Measurements from ENCODE around the gene PAIP2B. TPM values are rescaled to one million over a fixed set of nuclear protein-coding genes. Genes with fewer than 3 reads are reported as not detected.

Gene PAIP2B
- total and polyA plus RNA-seq, 9 donors, result 3.3 to 6.2 (median 4.0) TPM

DNA sequence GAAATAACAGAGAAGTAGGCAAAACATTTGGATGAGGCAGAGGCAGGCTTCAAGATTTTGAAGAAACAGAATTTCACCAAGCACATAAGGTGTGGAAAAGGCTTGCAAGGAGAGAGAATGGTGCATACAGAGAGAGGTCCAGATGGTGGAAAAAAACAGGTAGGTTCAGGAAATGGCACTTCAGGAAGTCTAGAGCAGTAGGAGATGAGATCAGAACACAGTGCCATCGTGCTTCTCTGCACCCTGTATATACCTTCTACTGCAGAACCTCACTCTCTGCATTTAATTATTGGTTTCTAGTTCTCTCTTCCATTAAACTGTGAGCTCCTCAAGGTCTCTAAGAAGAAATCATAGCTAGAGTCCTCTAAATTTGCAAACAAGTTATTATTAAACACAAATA is 2.4 kb downstream of the PAIP2B start:
- DNase-seq, result no peak
- Histone ChIP-seq H3K36me3 (ENCODE audit: control insufficient read depth, insufficient read depth, low read length) (no peaks in the 10 kb centered on the region), H3K27me3 (ENCODE audit: control insufficient read depth, insufficient read depth, low read length) (no peaks in the 10 kb centered on the region), H3K27ac (ENCODE audit: low read length) (no peak overlapping the region), H3K4me1 (ENCODE audit: control insufficient read depth, insufficient read depth, low read length) (peaks cover 9% of the 10 kb centered on the region), H3K4me3 (ENCODE audit: low read length) (no peak overlapping the region), H3K9me3 (replicated peaks; ENCODE audit: control insufficient read depth, low read depth, low read length) (no peaks in the 10 kb centered on the region)
- no CpG with 5 or more reads among the region's 1 CpG for WGBS (ENCODE audit: insufficient coverage)

DNA sequence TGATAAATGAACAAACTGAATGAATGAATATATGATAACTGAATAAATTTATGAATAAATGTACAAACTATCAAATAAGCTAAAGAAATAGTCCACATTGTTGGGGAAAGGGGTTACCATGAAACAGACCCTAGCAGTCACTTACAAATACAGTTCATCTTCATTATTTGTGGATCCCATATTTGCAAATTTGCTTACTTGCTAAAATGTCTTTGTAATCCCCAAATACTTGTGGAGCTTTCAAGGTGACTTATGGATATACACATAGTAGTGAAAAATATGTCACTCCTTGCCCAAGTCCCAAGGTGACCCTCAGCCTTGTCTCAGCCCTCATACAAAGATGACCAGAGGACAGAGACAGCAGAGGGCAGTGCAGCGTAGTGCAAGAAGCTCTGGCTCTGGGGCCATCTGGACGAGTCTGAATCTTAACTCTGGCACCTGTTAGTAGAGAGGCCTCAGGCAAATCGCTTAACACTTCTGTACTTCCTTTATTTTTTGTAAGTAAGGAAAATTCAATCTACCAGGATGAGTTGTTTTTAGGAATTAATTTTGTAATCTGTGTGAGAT is 3.1 kb downstream of the PAIP2B start:
- no CpG with 5 or more reads among the region's 3 CpGs for WGBS (ENCODE audit: insufficient coverage)
- peak; percentile 83 for DNase-seq
- no peak overlapping the region for H3K27ac ChIP-seq (ENCODE audit: low read length)
- H3K27me3 ChIP-seq (ENCODE audit: control insufficient read depth, insufficient read depth, low read length), result no peaks in the 10 kb centered on the region
- no peaks in the 10 kb centered on the region for H3K36me3 ChIP-seq (ENCODE audit: control insufficient read depth, insufficient read depth, low read length)
- H3K4me3 ChIP-seq (ENCODE audit: low read length), result no peak overlapping the region
- H3K4me1 ChIP-seq (ENCODE audit: control insufficient read depth, insufficient read depth, low read length), result peaks cover 9% of the 10 kb centered on the region
- no peaks in the 10 kb centered on the region for H3K9me3 ChIP-seq (replicated peaks; ENCODE audit: control insufficient read depth, low read depth, low read length)

DNA sequence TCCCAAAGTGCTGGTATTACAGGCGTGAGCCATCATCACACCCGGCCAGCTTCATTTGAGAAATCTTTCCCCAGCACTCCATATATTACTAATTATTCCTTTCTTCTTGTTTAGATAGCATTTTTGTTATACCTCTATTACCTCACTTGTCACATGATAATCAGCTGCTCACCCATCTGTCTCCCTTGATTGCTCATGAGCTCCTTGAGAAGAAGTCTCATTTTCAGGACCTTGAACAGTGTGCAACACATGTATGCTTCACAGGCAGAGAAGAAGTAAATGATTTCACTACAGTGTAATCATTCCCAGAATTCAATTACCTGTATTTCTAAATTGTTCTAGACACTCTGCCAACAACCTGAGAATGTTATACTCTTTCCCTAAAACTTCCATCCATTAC is 6.2 kb downstream of the PAIP2B start:
- 80% methylated on average over 1 of the region's 2 CpGs for WGBS (ENCODE audit: insufficient coverage)
- H3K36me3 ChIP-seq (ENCODE audit: control insufficient read depth, insufficient read depth, low read length), result no peaks in the 10 kb centered on the region
- no peak overlapping the region for H3K4me3 ChIP-seq (ENCODE audit: low read length)
- H3K27ac ChIP-seq (ENCODE audit: low read length), result no peak overlapping the region
- DNase-seq, result no peak
- H3K9me3 ChIP-seq (replicated peaks; ENCODE audit: control insufficient read depth, low read depth, low read length), result no peaks in the 10 kb centered on the region
- no peaks in the 10 kb centered on the region for H3K27me3 ChIP-seq (ENCODE audit: control insufficient read depth, insufficient read depth, low read length)
- H3K4me1 ChIP-seq (ENCODE audit: control insufficient read depth, insufficient read depth, low read length), result no peaks in the 10 kb centered on the region

DNA sequence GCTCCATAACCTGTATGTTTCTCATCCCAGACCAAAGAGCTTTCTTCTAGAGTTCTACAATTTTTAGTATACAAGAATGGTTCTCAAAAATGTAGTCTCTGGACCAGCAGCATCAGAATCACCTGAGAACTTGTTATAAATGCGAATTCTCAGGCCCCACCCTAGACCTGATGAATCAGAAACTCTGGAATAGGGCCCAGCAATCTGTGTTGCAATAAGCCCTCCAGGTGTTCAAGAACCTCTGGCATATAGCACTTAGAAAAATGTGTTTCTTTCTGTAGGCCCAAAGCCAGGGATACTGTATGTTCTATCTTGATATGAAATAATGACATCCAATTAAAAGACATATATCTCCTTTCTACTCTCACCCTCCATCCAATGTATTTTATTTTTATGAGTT is 10.4 kb downstream of the PAIP2B start:
- Histone ChIP-seq H3K4me1 (ENCODE audit: control insufficient read depth, insufficient read depth, low read length) (no peaks in the 10 kb centered on the region), H3K36me3 (ENCODE audit: control insufficient read depth, insufficient read depth, low read length) (no peaks in the 10 kb centered on the region), H3K4me3 (ENCODE audit: low read length) (no peak overlapping the region), H3K27ac (ENCODE audit: low read length) (no peak overlapping the region), H3K27me3 (ENCODE audit: control insufficient read depth, insufficient read depth, low read length) (no peaks in the 10 kb centered on the region), H3K9me3 (replicated peaks; ENCODE audit: control insufficient read depth, low read depth, low read length) (no peaks in the 10 kb centered on the region)
- WGBS (ENCODE audit: insufficient coverage), result no CpG with 5 or more reads among the region's 1 CpG
- DNase-seq, result no peak

GRCh38 chr2:71215447-71215846 is 11.5 kb downstream of the PAIP2B start:
- no peaks in the 10 kb centered on the region for H3K27me3 ChIP-seq (ENCODE audit: control insufficient read depth, insufficient read depth, low read length)
- DNase-seq, result no peak
- no peaks in the 10 kb centered on the region for H3K9me3 ChIP-seq (replicated peaks; ENCODE audit: control insufficient read depth, low read depth, low read length)
- H3K36me3 ChIP-seq (ENCODE audit: control insufficient read depth, insufficient read depth, low read length), result no peaks in the 10 kb centered on the region
- 100% methylated on average over 2 of the region's 3 CpGs for WGBS (ENCODE audit: insufficient coverage)
- no peaks in the 10 kb centered on the region for H3K4me1 ChIP-seq (ENCODE audit: control insufficient read depth, insufficient read depth, low read length)
- H3K27ac ChIP-seq (ENCODE audit: low read length), result no peak overlapping the region
- H3K4me3 ChIP-seq (ENCODE audit: low read length), result no peak overlapping the region

DNA sequence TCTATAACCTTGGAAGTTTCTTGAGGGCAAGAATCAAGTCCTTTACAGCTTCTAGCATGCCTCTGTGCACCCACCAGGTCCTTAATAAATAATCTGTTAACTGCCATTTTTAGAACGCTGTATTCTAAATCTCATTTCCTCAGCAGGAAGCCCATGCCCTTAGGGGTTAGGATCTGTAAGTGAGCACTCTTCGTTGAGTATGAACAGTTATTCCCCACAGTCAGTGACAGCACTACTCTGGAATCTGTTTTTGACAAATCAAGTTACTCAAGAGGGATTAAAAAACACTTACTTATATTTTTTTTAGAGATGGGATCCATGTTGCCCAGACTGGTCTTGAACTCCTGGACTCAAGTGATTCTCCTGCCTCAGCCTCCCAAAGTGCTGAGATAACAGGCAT is 14.6 kb downstream of the PAIP2B start:
- no CpG with 5 or more reads among the region's 2 CpGs for WGBS (ENCODE audit: insufficient coverage)
- no peak for DNase-seq
- Histone ChIP-seq H3K4me1 (ENCODE audit: control insufficient read depth, insufficient read depth, low read length) (no peaks in the 10 kb centered on the region), H3K9me3 (replicated peaks; ENCODE audit: control insufficient read depth, low read depth, low read length) (no peaks in the 10 kb centered on the region), H3K27ac (ENCODE audit: low read length) (no peak overlapping the region), H3K4me3 (ENCODE audit: low read length) (no peak overlapping the region), H3K36me3 (ENCODE audit: control insufficient read depth, insufficient read depth, low read length) (no peaks in the 10 kb centered on the region), H3K27me3 (ENCODE audit: control insufficient read depth, insufficient read depth, low read length) (no peaks in the 10 kb centered on the region)

- H3K27ac ChIP-seq (ENCODE audit: low read length), result no peak overlapping the region
- H3K36me3 ChIP-seq (ENCODE audit: control insufficient read depth, insufficient read depth, low read length), result no peaks in the 10 kb centered on the region
- H3K27me3 ChIP-seq (ENCODE audit: control insufficient read depth, insufficient read depth, low read length), result no peaks in the 10 kb centered on the region
- no peaks in the 10 kb centered on the region for H3K4me1 ChIP-seq (ENCODE audit: control insufficient read depth, insufficient read depth, low read length)
- H3K4me3 ChIP-seq (ENCODE audit: low read length), result no peak overlapping the region
- no CpG with 5 or more reads among the region's 3 CpGs for WGBS (ENCODE audit: insufficient coverage)
- DNase-seq, result peak; percentile 76
- peaks cover 2% of the 10 kb centered on the region for H3K9me3 ChIP-seq (replicated peaks; ENCODE audit: control insufficient read depth, low read depth, low read length)
Observed at GRCh38 chr2:71210292-71210691, 16.6 kb downstream of the PAIP2B start.

DNA sequence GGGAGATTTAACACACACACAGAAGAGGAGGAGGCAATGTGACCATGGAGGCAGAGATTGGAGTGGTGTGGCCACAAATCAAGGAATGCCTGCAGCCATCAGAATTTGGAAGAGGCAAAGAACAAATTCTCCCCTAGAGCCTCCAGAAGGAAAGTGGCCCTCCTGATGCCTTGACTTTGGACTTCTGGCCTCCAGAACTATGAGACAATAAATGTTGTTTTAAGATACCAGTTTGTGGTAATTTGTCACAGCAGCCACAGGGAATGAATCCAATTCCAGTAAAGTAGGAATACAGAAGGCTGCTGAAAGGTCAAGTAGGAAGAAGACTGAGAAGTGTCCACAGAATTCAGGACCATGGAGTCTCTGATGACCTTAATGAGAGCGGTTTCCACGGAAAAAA is 18.1 kb downstream of the PAIP2B start:
- H3K27me3 ChIP-seq (ENCODE audit: control insufficient read depth, insufficient read depth, low read length), result no peaks in the 10 kb centered on the region
- 38% methylated on average over 2 of the region's 2 CpGs for WGBS (ENCODE audit: insufficient coverage)
- no peak for DNase-seq
- no peaks in the 10 kb centered on the region for H3K4me1 ChIP-seq (ENCODE audit: control insufficient read depth, insufficient read depth, low read length)
- peaks cover 2% of the 10 kb centered on the region for H3K9me3 ChIP-seq (replicated peaks; ENCODE audit: control insufficient read depth, low read depth, low read length)
- H3K27ac ChIP-seq (ENCODE audit: low read length), result no peak overlapping the region
- H3K4me3 ChIP-seq (ENCODE audit: low read length), result no peak overlapping the region
- no peaks in the 10 kb centered on the region for H3K36me3 ChIP-seq (ENCODE audit: control insufficient read depth, insufficient read depth, low read length)

- Histone ChIP-seq H3K4me3 (ENCODE audit: low read length) (no peak overlapping the region), H3K27me3 (ENCODE audit: control insufficient read depth, insufficient read depth, low read length) (no peaks in the 10 kb centered on the region), H3K4me1 (ENCODE audit: control insufficient read depth, insufficient read depth, low read length) (no peaks in the 10 kb centered on the region), H3K27ac (ENCODE audit: low read length) (no peak overlapping the region), H3K36me3 (ENCODE audit: control insufficient read depth, insufficient read depth, low read length) (no peaks in the 10 kb centered on the region), H3K9me3 (replicated peaks; ENCODE audit: control insufficient read depth, low read depth, low read length) (peaks cover 2% of the 10 kb centered on the region)
- DNase-seq, result no peak
- WGBS (ENCODE audit: insufficient coverage), result 92% methylated on average over 1 of the region's 1 CpG
Observed at GRCh38 chr2:71207601-71208000, 19.3 kb downstream of the PAIP2B start.

DNA sequence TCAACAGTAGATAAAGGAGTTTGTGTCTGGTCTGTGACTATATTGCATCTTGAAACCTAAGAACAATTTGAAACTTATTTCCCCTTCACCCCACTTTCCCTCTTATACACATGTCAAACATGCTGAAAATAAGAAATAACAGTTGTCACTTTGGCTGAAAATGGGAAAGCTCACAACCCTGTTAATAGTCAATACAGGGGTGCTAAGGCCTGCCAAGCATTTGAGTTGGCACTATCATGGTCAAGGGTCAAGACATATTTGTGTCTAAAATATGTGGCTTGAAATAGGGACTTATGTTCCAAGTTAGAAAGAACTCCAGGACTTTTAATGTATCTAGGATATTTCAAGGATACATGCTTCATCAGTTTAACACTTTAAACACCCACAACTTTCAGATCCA is 20.6 kb downstream of the PAIP2B start:
- H3K4me3 ChIP-seq (ENCODE audit: low read length), result no peak overlapping the region

DNA sequence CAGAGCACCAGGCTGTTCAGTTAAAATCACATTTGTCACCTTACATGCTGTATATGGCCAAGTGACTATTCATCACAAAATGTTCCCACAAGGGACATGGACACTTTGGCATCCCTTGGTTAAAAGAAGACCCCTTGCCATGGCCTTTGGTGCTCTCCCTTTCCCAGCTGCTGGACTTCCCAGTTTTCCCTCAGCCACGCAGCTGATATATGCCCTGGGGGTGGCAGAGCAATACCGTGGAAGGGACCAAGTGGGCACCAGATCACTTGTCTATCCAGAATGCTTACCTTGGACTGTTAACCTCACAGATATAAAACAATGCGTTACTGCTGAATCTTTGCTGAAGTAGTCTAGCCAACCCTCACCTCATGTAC is 35.3 kb downstream of the PAIP2B start:
- H3K36me3 ChIP-seq (ENCODE audit: control insufficient read depth, insufficient read depth, low read length), result no peaks in the 10 kb centered on the region
- DNase-seq, result no peak
- 94% methylated on average over 3 of the region's 3 CpGs for WGBS (ENCODE audit: insufficient coverage)
- H3K4me1 ChIP-seq (ENCODE audit: control insufficient read depth, insufficient read depth, low read length), result no peaks in the 10 kb centered on the region
- no peaks in the 10 kb centered on the region for H3K9me3 ChIP-seq (replicated peaks; ENCODE audit: control insufficient read depth, low read depth, low read length)
- no peak overlapping the region for H3K4me3 ChIP-seq (ENCODE audit: low read length)
- no peak overlapping the region for H3K27ac ChIP-seq (ENCODE audit: low read length)
- no peaks in the 10 kb centered on the region for H3K27me3 ChIP-seq (ENCODE audit: control insufficient read depth, insufficient read depth, low read length)

More for the DNA sequence above, 20.6 kb downstream of the PAIP2B start:
- DNase-seq, result no peak
- Histone ChIP-seq H3K27me3 (ENCODE audit: control insufficient read depth, insufficient read depth, low read length) (no peaks in the 10 kb centered on the region), H3K9me3 (replicated peaks; ENCODE audit: control insufficient read depth, low read depth, low read length) (peaks cover 2% of the 10 kb centered on the region), H3K36me3 (ENCODE audit: control insufficient read depth, insufficient read depth, low read length) (no peaks in the 10 kb centered on the region), H3K27ac (ENCODE audit: low read length) (no peak overlapping the region), H3K4me1 (ENCODE audit: control insufficient read depth, insufficient read depth, low read length) (no peaks in the 10 kb centered on the region)
